GM12873 (cell line): ENCODE results near the gene DDX10.

Experiments used
- TF ChIP-seq, protein P1 (sequence below): IDR thresholded peaks from 2 replicates; pipeline ENCODE4 v1.5.1; 2012; ENCODE audit warnings: low read depth, mild to moderate bottlenecking, moderate library complexity, low read length, control low read depth; ENCODE audit not compliant: insufficient read depth; ENCODE audit errors: missing control alignments

Gene DDX10

DNA sequence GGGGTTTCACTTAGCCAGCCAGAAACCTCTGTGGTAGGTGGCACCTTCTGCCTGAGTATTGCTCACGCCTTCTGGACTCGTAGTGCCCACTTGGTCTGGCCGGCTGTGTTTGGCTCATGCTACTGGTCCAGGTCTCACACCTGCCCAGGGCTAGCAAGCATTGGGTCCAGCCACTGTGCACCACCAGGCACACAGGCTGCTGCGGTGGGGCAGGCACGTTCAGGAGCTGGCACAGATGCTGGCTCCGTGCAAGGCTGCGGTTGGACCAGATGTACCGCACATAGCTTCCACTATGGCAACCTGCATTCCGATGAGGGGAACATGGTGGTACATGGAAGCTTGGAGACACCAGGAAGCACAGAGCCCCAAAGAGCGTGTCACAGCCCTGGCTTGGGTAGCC is 36.5 kb upstream of the DDX10 start:
- TF ChIP-seq, protein P1, sequence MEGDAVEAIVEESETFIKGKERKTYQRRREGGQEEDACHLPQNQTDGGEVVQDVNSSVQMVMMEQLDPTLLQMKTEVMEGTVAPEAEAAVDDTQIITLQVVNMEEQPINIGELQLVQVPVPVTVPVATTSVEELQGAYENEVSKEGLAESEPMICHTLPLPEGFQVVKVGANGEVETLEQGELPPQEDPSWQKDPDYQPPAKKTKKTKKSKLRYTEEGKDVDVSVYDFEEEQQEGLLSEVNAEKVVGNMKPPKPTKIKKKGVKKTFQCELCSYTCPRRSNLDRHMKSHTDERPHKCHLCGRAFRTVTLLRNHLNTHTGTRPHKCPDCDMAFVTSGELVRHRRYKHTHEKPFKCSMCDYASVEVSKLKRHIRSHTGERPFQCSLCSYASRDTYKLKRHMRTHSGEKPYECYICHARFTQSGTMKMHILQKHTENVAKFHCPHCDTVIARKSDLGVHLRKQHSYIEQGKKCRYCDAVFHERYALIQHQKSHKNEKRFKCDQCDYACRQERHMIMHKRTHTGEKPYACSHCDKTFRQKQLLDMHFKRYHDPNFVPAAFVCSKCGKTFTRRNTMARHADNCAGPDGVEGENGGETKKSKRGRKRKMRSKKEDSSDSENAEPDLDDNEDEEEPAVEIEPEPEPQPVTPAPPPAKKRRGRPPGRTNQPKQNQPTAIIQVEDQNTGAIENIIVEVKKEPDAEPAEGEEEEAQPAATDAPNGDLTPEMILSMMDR, result no peak

DNA sequence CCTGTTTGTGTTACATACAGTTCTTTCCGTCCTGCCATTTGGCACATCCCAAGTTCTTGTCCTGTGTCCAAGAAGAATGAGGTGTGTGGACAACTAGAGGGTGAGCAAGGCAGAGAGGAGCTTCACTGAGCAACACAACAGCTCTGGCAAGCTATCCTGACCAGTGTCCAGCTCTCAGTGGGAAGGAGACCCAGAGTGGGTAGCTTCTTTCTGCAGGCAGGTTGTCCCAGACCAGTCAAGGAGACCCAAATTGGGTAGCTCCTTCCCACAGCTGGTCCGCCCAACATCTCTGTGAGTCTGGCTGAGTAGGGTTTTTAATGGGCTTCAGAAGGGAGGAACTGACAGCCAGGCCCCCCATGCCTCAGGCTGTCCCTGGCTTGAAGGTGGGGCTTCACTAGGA is 36.1 kb upstream of the DDX10 start:
- TF ChIP-seq, protein P1, result no peak

DNA sequence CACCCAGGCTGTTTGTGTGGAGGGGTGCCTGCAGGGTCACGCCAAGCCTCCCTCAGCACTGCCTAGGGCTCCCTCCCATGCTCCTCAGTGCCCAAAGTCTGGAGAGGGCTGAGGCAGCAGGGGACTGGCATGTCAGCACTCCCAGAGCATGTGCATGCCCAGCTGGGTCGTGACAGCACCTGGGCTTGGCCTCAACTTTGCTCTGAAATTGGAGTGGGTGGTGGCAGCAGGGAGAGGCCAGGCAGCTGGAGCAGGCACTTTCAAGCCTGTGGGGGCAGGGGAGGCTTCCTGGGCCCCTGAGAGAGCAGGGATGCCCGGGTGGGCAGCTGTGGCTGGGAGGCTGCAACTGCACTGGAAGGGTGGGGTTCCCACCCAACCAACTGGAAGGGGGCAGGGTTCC is 35.6 kb upstream of the DDX10 start:
- TF ChIP-seq, protein P1, result no peak

DNA sequence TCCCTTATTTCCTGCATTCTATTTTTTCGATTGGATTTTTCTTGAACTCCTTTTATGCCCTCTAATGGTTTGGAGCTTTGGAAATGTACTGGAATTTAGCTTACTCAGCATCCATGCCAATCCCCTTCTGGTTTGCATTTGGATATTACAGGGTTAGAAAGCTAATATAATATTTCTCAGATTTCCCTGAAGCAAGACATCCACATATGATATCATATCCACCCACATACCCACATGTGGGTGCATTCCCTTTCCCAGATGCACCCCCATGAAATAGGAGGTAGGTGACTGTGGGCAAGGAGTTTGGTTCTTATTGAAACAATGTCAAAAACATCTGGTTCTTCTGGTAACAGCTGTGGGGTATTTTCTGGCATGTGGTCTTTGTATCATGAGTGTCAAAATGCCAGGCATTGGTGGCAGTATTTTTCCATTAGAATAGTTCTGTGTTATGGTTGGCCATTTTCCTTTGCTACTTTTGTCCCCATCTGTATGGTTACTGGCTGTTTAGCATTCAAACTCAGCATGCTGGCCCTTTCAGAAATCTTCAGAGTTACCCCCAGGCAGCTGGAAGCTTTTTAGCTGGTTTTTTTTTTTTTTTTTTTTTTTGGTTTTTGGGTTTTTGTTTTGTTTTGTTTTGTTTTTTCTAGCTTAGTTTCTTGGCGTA is 32.7 kb upstream of the DDX10 start:
- TF ChIP-seq, protein P1, result no peak

- TF ChIP-seq, protein P1, result no peak
Measured at GRCh38 chr11:108635106-108635505, 29.8 kb upstream of the DDX10 start.

- TF ChIP-seq, protein P1, result no peak
Measured at GRCh38 chr11:108636222-108636621, 28.6 kb upstream of the DDX10 start.

- TF ChIP-seq, protein P1, result no peak
Measured at GRCh38 chr11:108639146-108639545, 25.7 kb upstream of the DDX10 start.

DNA sequence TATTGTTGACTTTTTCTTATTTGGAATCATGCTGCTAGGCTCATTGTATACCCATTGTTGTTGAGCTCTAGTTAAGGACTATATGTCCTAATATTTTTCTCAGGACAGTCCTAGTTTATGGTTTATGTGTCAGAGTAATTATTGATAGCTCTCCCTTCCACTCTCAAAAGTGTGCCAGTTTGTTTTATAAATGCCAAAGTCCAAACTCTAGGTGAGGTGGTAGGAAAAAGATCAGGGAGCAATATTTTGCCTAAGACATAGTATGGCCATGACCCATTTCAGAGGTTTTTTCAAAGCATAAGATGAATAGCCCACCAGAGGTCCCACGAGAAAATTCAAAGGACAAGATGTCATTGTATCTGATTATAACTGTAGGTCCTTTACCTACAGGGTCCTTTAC is 20.9 kb upstream of the DDX10 start:
- TF ChIP-seq, protein P1, result no peak
